ENCODE measurements around the gene CACNB4. TPM values are rescaled to one million over a fixed set of nuclear protein-coding genes. Genes with fewer than 3 reads are reported as not detected.

The CACNB4 gene
- total RNA-seq, 1 experiment from 2014 or later: 1.7 TPM

DNA sequence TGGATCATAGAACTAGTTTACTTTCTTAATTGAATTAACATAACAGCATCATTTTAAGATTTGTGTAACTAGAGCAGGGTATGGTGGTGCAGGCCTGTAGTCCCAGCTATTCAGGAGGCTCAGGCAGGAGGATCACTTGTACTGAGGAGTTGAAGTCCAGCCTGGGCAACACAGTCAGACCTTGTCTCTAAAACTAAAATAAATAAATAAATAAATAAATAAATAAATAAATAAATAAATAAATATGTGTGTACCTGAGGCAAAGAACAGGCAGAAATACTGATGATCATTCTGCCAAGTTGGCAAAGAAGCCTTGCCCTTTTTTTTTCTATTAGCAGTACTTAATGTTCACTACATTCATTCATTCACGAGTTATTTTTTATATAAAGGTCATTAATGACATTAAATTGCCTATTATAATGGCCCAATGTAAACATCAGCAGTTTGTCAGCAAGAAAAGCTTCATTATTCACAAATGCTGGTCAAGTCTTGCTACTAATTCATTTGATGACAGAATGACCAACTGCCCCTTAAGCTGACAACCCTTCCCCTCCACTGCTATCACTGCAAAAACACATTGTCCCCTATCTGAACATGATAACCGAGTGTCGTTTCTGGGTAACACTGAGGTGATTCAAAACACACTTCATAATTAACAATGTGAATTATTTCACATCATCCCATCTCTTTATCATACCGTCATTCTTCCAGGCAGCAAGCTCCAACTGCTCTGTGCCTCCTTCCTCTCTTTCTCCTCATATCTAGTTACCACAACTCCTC lies 309.6 kb downstream of the CACNB4 start:
- H3K27ac ChIP-seq (ENCODE audit: low read length): no peak overlapping the region
- H3K9me3 ChIP-seq (ENCODE audit: control insufficient read depth, insufficient read depth, low read depth, low read length): no peaks in the 10 kb centered on the region
- no peaks in the 10 kb centered on the region for H3K4me1 ChIP-seq (ENCODE audit: control insufficient read depth, insufficient read depth, low read length)
- in situ Hi-C loops (cut with HindIII; ENCODE audit: low pct_unique_long_range_greater_than_20kb, low sequenced_read_pairs): no loop called here
- POLR2A ChIA-PET: no interaction called here
- ATAC-seq: no peak
- H3K27me3 ChIP-seq (ENCODE audit: control insufficient read depth, insufficient read depth, low read length): no peaks in the 10 kb centered on the region
- no TSS peak for BruUV-seq (replicated peaks)
- intact Hi-C loops (cut with micrococcal nuclease; ENCODE audit: unreplicated experiment): no loop called here
- CTCF ChIA-PET: no interaction called here
- TF ChIP-seq, protein P1, sequence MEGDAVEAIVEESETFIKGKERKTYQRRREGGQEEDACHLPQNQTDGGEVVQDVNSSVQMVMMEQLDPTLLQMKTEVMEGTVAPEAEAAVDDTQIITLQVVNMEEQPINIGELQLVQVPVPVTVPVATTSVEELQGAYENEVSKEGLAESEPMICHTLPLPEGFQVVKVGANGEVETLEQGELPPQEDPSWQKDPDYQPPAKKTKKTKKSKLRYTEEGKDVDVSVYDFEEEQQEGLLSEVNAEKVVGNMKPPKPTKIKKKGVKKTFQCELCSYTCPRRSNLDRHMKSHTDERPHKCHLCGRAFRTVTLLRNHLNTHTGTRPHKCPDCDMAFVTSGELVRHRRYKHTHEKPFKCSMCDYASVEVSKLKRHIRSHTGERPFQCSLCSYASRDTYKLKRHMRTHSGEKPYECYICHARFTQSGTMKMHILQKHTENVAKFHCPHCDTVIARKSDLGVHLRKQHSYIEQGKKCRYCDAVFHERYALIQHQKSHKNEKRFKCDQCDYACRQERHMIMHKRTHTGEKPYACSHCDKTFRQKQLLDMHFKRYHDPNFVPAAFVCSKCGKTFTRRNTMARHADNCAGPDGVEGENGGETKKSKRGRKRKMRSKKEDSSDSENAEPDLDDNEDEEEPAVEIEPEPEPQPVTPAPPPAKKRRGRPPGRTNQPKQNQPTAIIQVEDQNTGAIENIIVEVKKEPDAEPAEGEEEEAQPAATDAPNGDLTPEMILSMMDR (IDR thresholded peaks at IDR 0.05): no peak
- TF ChIP-seq, protein P2, sequence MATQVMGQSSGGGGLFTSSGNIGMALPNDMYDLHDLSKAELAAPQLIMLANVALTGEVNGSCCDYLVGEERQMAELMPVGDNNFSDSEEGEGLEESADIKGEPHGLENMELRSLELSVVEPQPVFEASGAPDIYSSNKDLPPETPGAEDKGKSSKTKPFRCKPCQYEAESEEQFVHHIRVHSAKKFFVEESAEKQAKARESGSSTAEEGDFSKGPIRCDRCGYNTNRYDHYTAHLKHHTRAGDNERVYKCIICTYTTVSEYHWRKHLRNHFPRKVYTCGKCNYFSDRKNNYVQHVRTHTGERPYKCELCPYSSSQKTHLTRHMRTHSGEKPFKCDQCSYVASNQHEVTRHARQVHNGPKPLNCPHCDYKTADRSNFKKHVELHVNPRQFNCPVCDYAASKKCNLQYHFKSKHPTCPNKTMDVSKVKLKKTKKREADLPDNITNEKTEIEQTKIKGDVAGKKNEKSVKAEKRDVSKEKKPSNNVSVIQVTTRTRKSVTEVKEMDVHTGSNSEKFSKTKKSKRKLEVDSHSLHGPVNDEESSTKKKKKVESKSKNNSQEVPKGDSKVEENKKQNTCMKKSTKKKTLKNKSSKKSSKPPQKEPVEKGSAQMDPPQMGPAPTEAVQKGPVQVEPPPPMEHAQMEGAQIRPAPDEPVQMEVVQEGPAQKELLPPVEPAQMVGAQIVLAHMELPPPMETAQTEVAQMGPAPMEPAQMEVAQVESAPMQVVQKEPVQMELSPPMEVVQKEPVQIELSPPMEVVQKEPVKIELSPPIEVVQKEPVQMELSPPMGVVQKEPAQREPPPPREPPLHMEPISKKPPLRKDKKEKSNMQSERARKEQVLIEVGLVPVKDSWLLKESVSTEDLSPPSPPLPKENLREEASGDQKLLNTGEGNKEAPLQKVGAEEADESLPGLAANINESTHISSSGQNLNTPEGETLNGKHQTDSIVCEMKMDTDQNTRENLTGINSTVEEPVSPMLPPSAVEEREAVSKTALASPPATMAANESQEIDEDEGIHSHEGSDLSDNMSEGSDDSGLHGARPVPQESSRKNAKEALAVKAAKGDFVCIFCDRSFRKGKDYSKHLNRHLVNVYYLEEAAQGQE (IDR thresholded peaks at IDR 0.05; ENCODE audit: insufficient read depth in 1 of 2, low read depth in 2 of 2, low read length in 1 of 2): no peak
- TF ChIP-seq POLR2AphosphoS5 (IDR thresholded peaks at IDR 0.05; ENCODE audit: low read depth, low read length) (no peak), TCF7L2 (IDR thresholded peaks at IDR 0.05; ENCODE audit: low read depth, low read length) (no peak), SIN3A (IDR thresholded peaks at IDR 0.05; ENCODE audit: borderline replicate concordance, insufficient read depth, low read depth, low read length) (no peak)
- H3K4me3 ChIP-seq (ENCODE audit: low read depth in 2 of 2, low read length in 2 of 2): no peak overlapping the region
- DNase-seq (ENCODE audit: low read depth, low spot score): no peak
- no peaks in the 10 kb centered on the region for H3K36me3 ChIP-seq (ENCODE audit: control insufficient read depth, insufficient read depth, low read length)

DNA sequence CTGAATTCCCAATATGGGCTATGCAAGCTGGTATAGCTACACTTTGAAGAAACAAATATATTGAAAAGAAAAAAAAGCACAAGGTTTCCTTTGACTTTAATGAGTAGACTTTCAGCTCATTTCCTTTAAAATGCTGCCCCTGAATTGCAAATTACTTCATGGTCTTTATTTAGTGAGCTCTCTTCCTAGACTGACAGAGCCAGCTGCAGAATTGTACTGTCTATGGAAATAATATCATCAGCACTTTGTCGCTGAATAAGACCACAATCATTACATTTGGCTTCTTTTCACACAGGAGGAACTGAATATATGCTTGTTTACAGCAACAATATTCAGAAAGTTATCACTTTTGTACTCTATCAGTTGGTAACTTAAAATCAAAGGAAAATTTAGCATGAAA lies 312.4 kb downstream of the CACNB4 start:
- intact Hi-C loops (cut with micrococcal nuclease; ENCODE audit: unreplicated experiment) (no loop called here), in situ Hi-C loops (cut with HindIII; ENCODE audit: low pct_unique_long_range_greater_than_20kb, low sequenced_read_pairs) (no loop called here)
- BruUV-seq (replicated peaks): no TSS peak
- Histone ChIP-seq H3K4me3 (ENCODE audit: low read depth in 2 of 2, low read length in 2 of 2) (no peak overlapping the region), H3K27me3 (ENCODE audit: control insufficient read depth, insufficient read depth, low read length) (no peaks in the 10 kb centered on the region), H3K4me1 (ENCODE audit: control insufficient read depth, insufficient read depth, low read length) (no peaks in the 10 kb centered on the region), H3K36me3 (ENCODE audit: control insufficient read depth, insufficient read depth, low read length) (no peaks in the 10 kb centered on the region), H3K27ac (ENCODE audit: low read length) (no peak overlapping the region), H3K9me3 (ENCODE audit: control insufficient read depth, insufficient read depth, low read depth, low read length) (no peaks in the 10 kb centered on the region)
- TF ChIP-seq, protein P1 (IDR thresholded peaks at IDR 0.05): no peak
- no peak for TF ChIP-seq SIN3A (IDR thresholded peaks at IDR 0.05; ENCODE audit: borderline replicate concordance, insufficient read depth, low read depth, low read length)
- ChIA-PET POLR2A (no interaction called here), CTCF (no interaction called here)
- ATAC-seq (no peak), DNase-seq (ENCODE audit: low read depth, low spot score) (no peak)

Data from Panc1 (cell line).